Measurements from ENCODE around the gene OSBPL10. TPM values are rescaled to one million over a fixed set of nuclear protein-coding genes. Genes with fewer than 3 reads are reported as not detected.

The OSBPL10 gene
- total RNA-seq, 2 experiments from 2014 or later = 0.26 to 2.3 TPM

DNA sequence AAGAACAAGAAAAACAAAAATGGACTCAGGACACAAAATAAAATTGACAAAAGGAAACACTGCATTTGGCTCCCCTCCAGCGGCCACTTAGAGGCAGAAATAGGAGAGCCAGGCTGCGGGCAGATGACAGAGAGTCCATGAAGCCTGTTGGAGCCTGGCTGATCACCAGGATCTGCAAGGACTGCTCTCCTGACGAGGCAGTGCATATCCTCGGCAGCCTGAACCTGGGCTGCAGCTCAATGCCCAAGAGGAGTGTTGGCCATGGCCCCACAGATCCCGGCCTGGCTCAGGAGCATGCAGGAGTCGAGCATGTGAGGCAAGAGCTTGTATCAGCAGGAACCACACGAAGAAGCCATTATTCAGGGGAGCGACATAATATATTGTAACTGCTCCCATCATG is 248.5 kb downstream of the OSBPL10 start:
- Mint-ChIP-seq H3K36me3 (no peaks in the 10 kb centered on the region), H3K27me3 (peaks cover 34% of the 10 kb centered on the region), H3K4me1 (no peaks in the 10 kb centered on the region), H3K9me3 (ENCODE audit: low read depth) (no peaks in the 10 kb centered on the region), H3K27ac (no peak overlapping the region), H3K4me3 (no peak overlapping the region)
- DNase-seq (no peak), ATAC-seq (no peak)
- CTCF ChIA-PET = no interaction called here

DNA sequence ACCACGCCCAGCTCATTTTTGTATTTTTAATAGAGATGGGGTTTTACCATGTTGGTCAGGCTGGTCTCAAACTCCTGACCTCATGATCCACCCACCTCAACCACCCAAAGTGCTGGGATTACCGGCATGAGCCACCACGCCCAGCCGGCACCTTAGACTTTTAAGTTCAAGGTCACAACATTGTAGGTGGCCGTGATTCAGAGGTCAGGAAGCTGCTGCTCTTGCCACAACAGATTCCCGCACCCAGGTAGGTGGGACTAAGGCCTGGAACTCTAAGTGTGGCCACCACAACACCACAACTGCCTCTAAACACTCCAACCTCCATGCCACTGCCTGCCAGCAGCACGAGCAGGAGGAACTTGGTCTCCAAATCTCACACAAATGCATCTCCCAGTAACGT is 251.5 kb downstream of the OSBPL10 start:
- Mint-ChIP-seq H3K4me1 (no peaks in the 10 kb centered on the region), H3K36me3 (no peaks in the 10 kb centered on the region), H3K9me3 (ENCODE audit: low read depth) (no peaks in the 10 kb centered on the region), H3K27me3 (peaks cover 15% of the 10 kb centered on the region), H3K4me3 (no peak overlapping the region), H3K27ac (no peak overlapping the region)
- DNase-seq (no peak), ATAC-seq (no peak)
- CTCF ChIA-PET = no interaction called here

DNA sequence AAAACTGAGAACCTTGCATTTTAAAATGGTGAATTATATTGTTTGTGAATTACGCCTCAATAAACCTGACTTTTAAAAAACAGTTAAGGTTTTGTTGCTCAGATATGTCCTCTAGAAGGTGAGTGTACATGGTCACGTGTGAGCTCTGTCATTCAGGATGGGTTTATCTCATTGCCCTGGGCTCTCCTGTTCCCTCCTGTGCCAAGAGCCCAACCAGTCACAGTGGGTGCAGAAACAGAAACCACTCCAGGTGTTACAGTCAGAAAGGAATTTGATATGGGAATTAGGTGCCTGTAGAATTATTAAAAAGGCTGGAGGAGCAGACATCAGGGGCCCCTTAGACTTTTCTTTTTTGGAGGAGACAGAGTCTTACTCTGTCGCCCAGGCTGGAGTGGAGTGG is 252.0 kb downstream of the OSBPL10 start:
- peaks cover 20% of the 10 kb centered on the region for H3K27me3 Mint-ChIP-seq
- CTCF ChIA-PET = no interaction called here
- no peak overlapping the region for H3K27ac Mint-ChIP-seq
- no peak overlapping the region for H3K4me3 Mint-ChIP-seq
- ATAC-seq = no peak
- no peak for DNase-seq
- no peaks in the 10 kb centered on the region for H3K36me3 Mint-ChIP-seq
- H3K9me3 Mint-ChIP-seq (ENCODE audit: low read depth) = no peaks in the 10 kb centered on the region
- no peaks in the 10 kb centered on the region for H3K4me1 Mint-ChIP-seq

DNA sequence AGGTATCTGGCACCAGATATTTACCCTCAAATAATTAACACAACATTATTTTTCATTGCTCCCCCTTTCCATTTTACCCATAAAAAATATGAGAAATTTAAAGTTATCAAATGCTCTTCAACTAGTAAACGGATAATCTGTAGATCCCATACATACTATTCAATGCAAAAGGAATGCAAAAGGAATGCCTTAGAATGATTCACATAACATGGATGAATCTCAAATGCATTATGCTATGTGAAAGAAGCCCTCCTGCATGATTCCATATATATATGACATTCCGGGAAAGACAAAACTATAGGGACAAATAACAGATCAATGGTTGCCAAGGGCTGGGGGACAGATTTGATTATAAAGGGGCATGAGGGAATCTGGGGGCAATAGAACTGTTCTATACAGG is 252.7 kb downstream of the OSBPL10 start:
- Mint-ChIP-seq H3K9me3 (ENCODE audit: low read depth) (no peaks in the 10 kb centered on the region), H3K27ac (no peak overlapping the region), H3K36me3 (no peaks in the 10 kb centered on the region), H3K4me1 (no peaks in the 10 kb centered on the region), H3K4me3 (no peak overlapping the region), H3K27me3 (peaks cover 23% of the 10 kb centered on the region)
- ATAC-seq = no peak
- CTCF ChIA-PET = no interaction called here
- DNase-seq = no peak

DNA sequence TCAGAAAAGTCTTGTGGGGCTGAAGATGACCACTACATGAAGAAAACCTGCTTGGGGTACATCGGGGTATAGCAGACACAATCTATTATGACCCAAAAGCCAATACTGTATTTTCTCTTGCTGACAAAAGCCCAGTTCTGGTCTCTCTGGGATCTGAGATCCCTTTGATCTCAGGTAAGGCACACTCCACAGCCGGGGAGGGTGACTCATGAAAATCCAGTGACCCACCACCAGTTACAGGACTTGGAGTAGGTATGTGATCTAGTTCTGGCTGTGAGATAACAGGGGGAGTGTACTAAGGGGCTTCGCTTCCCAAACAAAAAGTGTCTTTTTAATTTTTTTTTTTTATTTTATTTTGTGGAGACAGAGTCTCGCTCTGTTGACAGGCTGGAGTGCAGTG is 255.1 kb downstream of the OSBPL10 start:
- H3K4me1 Mint-ChIP-seq = no peaks in the 10 kb centered on the region
- DNase-seq = no peak
- no peak overlapping the region for H3K27ac Mint-ChIP-seq
- CTCF ChIA-PET = no interaction called here
- no peaks in the 10 kb centered on the region for H3K36me3 Mint-ChIP-seq
- no peak overlapping the region for H3K4me3 Mint-ChIP-seq
- peaks cover 34% of the 10 kb centered on the region for H3K27me3 Mint-ChIP-seq
- no peaks in the 10 kb centered on the region for H3K9me3 Mint-ChIP-seq (ENCODE audit: low read depth)
- ATAC-seq = no peak

DNA sequence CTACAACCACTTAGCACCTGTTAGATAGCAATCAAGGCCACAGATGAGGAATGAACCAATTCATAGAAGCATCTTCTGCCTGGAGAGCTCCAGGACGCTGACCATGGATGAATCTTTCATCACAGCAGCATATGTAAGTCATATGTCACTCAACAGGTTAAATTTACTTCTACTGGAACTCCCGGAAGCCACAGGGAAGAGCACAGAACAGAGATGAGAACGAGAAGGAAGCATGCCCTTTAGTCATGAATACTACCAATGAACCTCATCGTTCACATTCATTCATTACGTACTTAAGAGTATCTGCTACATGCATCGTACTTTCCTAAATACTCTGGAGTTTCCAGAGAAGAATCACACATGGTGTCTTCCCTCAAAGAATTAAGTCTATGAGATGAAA is 255.5 kb downstream of the OSBPL10 start:
- no peaks in the 10 kb centered on the region for H3K9me3 Mint-ChIP-seq (ENCODE audit: low read depth)
- no peaks in the 10 kb centered on the region for H3K4me1 Mint-ChIP-seq
- CTCF ChIA-PET = interaction anchor here (0.8 to 2.3 kb wide), 2 partner anchors 17 to 43 kb away, joined by 3 to 7 read pairs; no protein-coding TSS in a partner anchor

DNA sequence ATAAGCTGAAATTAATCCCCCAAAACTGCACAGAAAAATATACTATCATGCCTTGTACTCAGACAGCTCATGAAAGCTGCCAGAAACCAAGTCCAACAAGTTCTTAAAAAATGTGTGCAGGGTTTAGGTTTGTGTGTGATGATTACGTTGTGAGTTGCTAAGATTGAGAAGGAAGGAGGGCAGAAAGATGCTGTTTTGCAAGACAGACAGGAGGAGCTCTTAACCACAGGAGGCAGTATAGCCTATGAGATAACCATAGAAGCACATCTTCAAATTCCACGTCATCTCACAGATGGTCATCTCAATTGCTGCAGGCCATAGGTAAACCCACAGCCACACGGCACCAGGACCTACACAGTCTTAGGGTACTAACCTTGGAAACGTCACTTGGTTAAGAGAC is 256.4 kb downstream of the OSBPL10 start:
- DNase-seq (no peak), ATAC-seq (no peak)
- H3K27ac Mint-ChIP-seq = no peak overlapping the region
- no peaks in the 10 kb centered on the region for H3K36me3 Mint-ChIP-seq
- CTCF ChIA-PET = interaction anchor here (0.8 to 2.3 kb wide), 3 partner anchors 18 to 174 kb away, joined by 3 to 7 read pairs (median 3); no protein-coding TSS in a partner anchor
- H3K4me1 Mint-ChIP-seq = no peaks in the 10 kb centered on the region
- no peaks in the 10 kb centered on the region for H3K9me3 Mint-ChIP-seq (ENCODE audit: low read depth)
- no peak overlapping the region for H3K4me3 Mint-ChIP-seq
- H3K27me3 Mint-ChIP-seq = peaks cover 33% of the 10 kb centered on the region

More for the DNA sequence above, 255.5 kb downstream of the OSBPL10 start:
- ATAC-seq = no peak
- Mint-ChIP-seq H3K27ac (no peak overlapping the region), H3K27me3 (peaks cover 34% of the 10 kb centered on the region), H3K36me3 (no peaks in the 10 kb centered on the region), H3K4me3 (no peak overlapping the region)
- DNase-seq = no peak

DNA sequence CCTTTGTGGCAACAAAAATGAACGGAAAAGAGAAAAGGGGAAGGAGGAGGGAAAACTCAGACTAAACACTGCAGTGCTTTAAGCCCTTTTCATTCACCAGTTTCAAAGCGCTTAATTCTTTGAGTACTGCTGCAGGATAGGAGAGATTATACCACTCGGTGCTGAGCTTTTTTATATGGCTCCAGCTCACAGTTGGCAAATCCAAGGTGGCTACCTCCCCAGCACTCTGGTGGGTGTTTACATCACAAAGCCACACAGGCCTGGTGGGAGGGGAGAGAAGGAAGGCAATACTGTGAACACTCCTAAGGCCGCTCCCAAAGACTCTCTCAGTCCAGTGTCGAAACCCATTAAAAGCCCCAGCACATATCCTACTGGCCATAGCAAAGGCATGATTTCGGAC is 256.9 kb downstream of the OSBPL10 start:
- DNase-seq (no peak), ATAC-seq (no peak)
- Mint-ChIP-seq H3K9me3 (ENCODE audit: low read depth) (no peaks in the 10 kb centered on the region), H3K27me3 (peaks cover 33% of the 10 kb centered on the region), H3K36me3 (no peaks in the 10 kb centered on the region), H3K4me1 (no peaks in the 10 kb centered on the region), H3K27ac (no peak overlapping the region), H3K4me3 (no peak overlapping the region)
- CTCF ChIA-PET = interaction anchor here (1.3 to 2.3 kb wide), 2 partner anchors 45 to 174 kb away, joined by 3 to 7 read pairs; no protein-coding TSS in a partner anchor

DNA sequence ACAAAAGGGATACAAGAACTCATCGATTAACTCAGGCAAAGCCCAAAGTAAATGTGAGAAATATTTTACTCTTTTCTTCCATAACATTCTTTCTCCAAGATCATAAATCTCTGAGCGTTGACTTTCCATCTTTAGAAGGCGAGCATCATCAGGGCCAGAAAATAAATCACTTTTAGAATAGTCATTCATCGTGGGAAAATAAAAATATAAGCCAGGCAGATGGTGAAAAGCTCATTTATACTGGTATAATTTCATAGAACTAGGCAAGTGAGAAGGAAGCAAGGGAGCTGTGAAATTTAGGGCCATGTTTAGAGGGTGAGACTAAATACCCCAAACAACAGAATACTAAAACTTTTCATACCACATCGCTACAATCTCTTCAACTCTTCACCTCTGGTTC is 257.4 kb downstream of the OSBPL10 start:
- CTCF ChIA-PET = interaction anchor here (1.3 to 2.3 kb wide), 2 partner anchors 45 to 173 kb away, joined by 3 to 7 read pairs; no protein-coding TSS in a partner anchor
- Mint-ChIP-seq H3K4me1 (no peaks in the 10 kb centered on the region), H3K27ac (no peak overlapping the region), H3K36me3 (no peaks in the 10 kb centered on the region), H3K9me3 (ENCODE audit: low read depth) (no peaks in the 10 kb centered on the region), H3K27me3 (peaks cover 34% of the 10 kb centered on the region), H3K4me3 (no peak overlapping the region)
- no peak for ATAC-seq
- DNase-seq = no peak

DNA sequence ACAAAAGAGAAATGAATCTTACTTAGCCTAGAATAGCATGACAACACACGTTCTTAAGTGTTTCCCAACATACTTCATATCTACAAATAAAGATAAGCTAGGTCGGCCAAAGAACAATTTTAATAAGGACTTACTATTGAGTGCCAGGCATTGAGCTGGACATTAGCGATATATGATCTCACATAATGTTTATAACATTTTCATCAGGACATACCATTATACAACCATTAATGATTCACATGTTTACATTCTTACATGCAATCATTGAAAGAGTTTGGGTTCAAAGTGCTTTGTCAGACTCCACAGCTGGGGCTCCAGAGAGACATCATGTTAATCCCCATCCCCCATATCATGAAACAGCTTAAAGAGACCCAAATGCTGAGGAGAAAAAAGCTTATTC is 259.4 kb downstream of the OSBPL10 start:
- H3K27ac Mint-ChIP-seq = no peak overlapping the region
- DNase-seq (no peak), ATAC-seq (no peak)
- CTCF ChIA-PET = interaction anchor here (1.0 kb wide), 1 partner anchor 47 kb away, joined by 3 read pairs; no protein-coding TSS in a partner anchor
- H3K36me3 Mint-ChIP-seq = no peaks in the 10 kb centered on the region
- H3K9me3 Mint-ChIP-seq (ENCODE audit: low read depth) = no peaks in the 10 kb centered on the region
- peaks cover 38% of the 10 kb centered on the region for H3K27me3 Mint-ChIP-seq
- no peak overlapping the region for H3K4me3 Mint-ChIP-seq
- H3K4me1 Mint-ChIP-seq = no peaks in the 10 kb centered on the region

DNA sequence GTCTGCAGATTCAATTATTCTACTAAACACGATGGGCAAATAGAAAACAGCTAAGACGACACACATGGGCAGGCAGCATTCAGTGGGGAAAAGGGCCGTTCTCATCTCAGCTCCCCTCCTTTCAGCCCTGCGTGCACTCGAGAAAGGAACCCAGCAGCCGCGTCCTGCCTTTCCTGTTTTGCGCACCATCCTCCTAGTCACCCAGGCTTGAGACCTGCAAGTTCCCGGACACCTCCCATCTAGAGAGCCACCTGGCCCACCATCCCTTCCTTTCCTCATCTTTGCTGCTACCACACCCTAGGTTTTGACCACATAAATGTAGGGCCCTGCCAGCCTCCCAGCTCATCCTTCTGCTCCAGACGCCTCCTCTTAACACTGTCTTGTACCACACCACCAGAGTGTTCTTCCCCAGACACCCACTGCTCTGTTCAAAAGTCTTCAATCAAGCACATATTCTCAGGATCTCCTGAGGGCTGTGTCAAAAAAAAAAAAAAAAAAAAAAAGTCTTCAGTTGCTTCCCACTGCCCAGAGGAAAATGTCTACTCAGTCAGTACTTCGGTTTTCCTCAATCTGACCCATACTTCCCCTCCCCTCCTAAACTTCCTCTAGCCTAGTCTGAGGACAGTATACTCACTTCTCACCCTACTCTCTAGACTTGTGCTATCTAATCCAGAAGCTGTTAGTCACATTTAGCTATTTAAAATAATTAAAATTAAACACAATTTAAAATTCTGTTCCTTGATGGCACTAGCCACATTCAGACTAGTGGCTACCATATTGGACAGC is 266.4 kb downstream of the OSBPL10 start:
- peaks cover 20% of the 10 kb centered on the region for H3K27me3 Mint-ChIP-seq
- DNase-seq (no peak), ATAC-seq (no peak)
- no peak overlapping the region for H3K27ac Mint-ChIP-seq
- peaks cover 2% of the 10 kb centered on the region for H3K36me3 Mint-ChIP-seq
- H3K4me3 Mint-ChIP-seq = no peak overlapping the region
- peaks cover 2% of the 10 kb centered on the region for H3K9me3 Mint-ChIP-seq (ENCODE audit: low read depth)
- CTCF ChIA-PET = no interaction called here
- H3K4me1 Mint-ChIP-seq = no peaks in the 10 kb centered on the region

DNA sequence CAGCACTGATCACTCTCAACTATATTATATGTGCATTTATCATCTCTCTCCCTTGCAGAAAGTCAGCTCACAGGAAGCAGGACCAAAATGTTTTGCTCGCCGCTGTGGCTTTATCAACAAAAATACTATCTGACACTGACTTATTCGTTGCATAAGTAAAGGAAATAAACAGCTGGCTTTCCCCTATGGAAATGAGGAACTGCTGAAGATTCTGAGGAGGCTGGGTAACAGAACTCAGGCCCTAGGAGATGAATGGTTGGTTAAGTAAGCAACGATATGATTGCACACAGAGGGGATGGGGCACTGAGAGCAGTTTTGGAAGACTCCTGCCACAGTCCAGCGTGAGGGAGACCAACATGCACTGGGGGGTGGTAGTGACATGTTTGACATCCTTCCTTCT is 267.2 kb downstream of the OSBPL10 start:
- Mint-ChIP-seq H3K27ac (no peak overlapping the region), H3K27me3 (peaks cover 16% of the 10 kb centered on the region), H3K4me1 (no peaks in the 10 kb centered on the region), H3K9me3 (ENCODE audit: low read depth) (peaks cover 2% of the 10 kb centered on the region), H3K36me3 (peaks cover 2% of the 10 kb centered on the region), H3K4me3 (no peak overlapping the region)
- ATAC-seq (no peak), DNase-seq (no peak)
- CTCF ChIA-PET = no interaction called here

DNA sequence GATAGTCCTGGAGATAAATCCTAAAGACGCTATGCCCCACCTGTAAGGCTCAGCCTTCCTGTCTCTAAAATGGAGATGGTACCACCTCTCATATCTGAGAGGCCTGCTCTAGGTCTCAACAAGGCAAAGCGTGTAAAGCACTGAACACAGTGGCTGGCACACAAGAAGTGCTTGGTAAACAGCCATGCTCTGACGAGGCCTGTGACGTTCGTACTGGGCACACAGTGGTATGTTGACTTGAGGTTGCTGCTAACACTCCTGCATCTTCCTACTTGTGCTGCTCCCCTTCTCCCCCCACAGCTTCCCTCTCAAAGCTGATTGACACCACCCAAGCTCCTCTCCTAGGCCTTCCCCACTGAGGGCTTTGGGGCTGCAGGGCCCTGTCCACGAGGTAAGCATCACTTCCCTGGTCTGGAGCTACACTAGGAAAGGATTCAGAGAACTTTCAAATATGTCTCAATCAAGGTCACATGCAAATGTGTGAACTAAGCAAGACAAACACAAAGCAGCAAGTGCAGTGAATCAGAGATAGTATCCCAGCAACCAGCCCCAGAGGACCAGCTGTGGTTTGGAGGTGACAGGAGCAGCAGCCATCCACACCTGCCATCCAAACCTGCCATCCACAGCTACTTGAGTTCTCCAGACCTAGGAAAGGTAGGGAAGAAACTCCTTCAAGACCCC is 270.8 kb downstream of the OSBPL10 start:
- DNase-seq (no peak), ATAC-seq (no peak)
- Mint-ChIP-seq H3K9me3 (ENCODE audit: low read depth) (peaks cover 2% of the 10 kb centered on the region), H3K27me3 (peaks cover 9% of the 10 kb centered on the region), H3K36me3 (peaks cover 2% of the 10 kb centered on the region), H3K27ac (no peak overlapping the region), H3K4me3 (no peak overlapping the region), H3K4me1 (no peaks in the 10 kb centered on the region)
- CTCF ChIA-PET = interaction anchor here (1.1 kb wide), 1 partner anchor 20 kb away, joined by 3 read pairs; no protein-coding TSS in a partner anchor

DNA sequence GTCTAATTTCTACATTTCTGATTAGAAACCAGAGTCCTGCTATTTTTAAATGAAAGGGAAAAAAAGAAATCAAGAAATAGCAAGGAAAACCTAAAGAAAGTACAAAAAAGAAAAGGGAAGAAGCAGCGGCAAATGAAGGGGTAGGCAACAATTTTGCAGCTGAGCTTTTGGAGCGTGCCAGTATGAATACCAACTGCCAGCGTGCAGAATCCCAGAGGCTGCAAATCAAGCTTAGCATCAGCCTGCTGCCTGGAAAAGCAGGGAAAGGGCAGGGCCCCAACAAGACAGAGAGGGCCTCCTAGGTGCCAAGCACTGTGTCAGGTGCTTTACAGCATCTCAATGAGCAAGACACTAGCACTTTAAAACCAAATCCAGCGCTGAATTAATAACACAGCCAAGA is 271.5 kb downstream of the OSBPL10 start:
- Mint-ChIP-seq H3K4me1 (peaks cover 6% of the 10 kb centered on the region), H3K9me3 (ENCODE audit: low read depth) (peaks cover 2% of the 10 kb centered on the region), H3K36me3 (peaks cover 2% of the 10 kb centered on the region), H3K27me3 (peaks cover 6% of the 10 kb centered on the region), H3K27ac (no peak overlapping the region), H3K4me3 (no peak overlapping the region)
- DNase-seq (no peak), ATAC-seq (no peak)
- CTCF ChIA-PET = interaction anchor here (1.1 kb wide), 1 partner anchor 21 kb away, joined by 3 read pairs; no protein-coding TSS in a partner anchor
